HUDEP-2 (cell line): ENCODE measurements around the gene POU6F2.

Experiments
- DNase-seq, 76 experiments: peaks; one replicate each; lab custom pipeline; 2025; ENCODE audit not compliant: unreplicated experiment in 76 of 76; lab: John Stamatoyannopoulos, UW

The POU6F2 gene

GRCh38 chr7:39247576-39247975 lies 269.9 kb downstream of the POU6F2 start:
- DNase-seq, result no peak

GRCh38 chr7:39248041-39248691 lies 270.5 kb downstream of the POU6F2 start:
- DNase-seq, result no peak

GRCh38 chr7:39248692-39249090 lies 271.0 kb downstream of the POU6F2 start:
- DNase-seq, result no peak

GRCh38 chr7:39249635-39250152 lies 272.0 kb downstream of the POU6F2 start:
- no peak for DNase-seq

- no peak for DNase-seq
Observed at GRCh38 chr7:39252916-39253315, 275.2 kb downstream of the POU6F2 start.

- no peak for DNase-seq
Observed at GRCh38 chr7:39259391-39260003, 281.8 kb downstream of the POU6F2 start.

GRCh38 chr7:39260279-39260844 lies 282.7 kb downstream of the POU6F2 start:
- no peak for DNase-seq

GRCh38 chr7:39261771-39262170 lies 284.1 kb downstream of the POU6F2 start:
- no peak for DNase-seq

GRCh38 chr7:39265641-39266591 lies 288.2 kb downstream of the POU6F2 start:
- DNase-seq, result no peak

GRCh38 chr7:39269034-39269433 lies 291.3 kb downstream of the POU6F2 start:
- DNase-seq, result no peak

GRCh38 chr7:39270018-39270417 lies 292.3 kb downstream of the POU6F2 start:
- no peak for DNase-seq

GRCh38 chr7:39271402-39271801 lies 293.7 kb downstream of the POU6F2 start:
- no peak for DNase-seq

GRCh38 chr7:39272111-39272510 lies 294.4 kb downstream of the POU6F2 start:
- no peak for DNase-seq

- no peak for DNase-seq
Observed at GRCh38 chr7:39272691-39273090, 295.0 kb downstream of the POU6F2 start.

GRCh38 chr7:39280337-39280736 lies 302.6 kb downstream of the POU6F2 start:
- no peak for DNase-seq

GRCh38 chr7:39285256-39285655 lies 307.5 kb downstream of the POU6F2 start:
- DNase-seq, result no peak

GRCh38 chr7:39288303-39288702 lies 310.6 kb downstream of the POU6F2 start:
- no peak for DNase-seq

GRCh38 chr7:39291628-39292410 lies 314.1 kb downstream of the POU6F2 start:
- no peak for DNase-seq

- DNase-seq, result no peak
Observed at GRCh38 chr7:39293056-39293823, 315.5 kb downstream of the POU6F2 start.
